GM23338 (cell line): ENCODE measurements around the gene ITGAV.

ENCODE experiments used
- CREB1 ChIP-seq: fragments of 250-450 bp; sonication (Bioruptor Pico); IDR thresholded peaks from 2 replicates; pipeline ENCODE4 v1.5.0; 2020; ENCODE audit warnings: low read depth, mild to moderate bottlenecking, moderate library complexity
- EZH2 ChIP-seq: fragments of 200-600 bp; sonication (generic); IDR thresholded peaks from one replicate; pipeline ENCODE4 v1.8.0; 2017; ENCODE audit warnings: antibody characterized with exemption, mild to moderate bottlenecking, low read depth; ENCODE audit not compliant: unreplicated experiment
- EZH2phosphoT487 ChIP-seq: fragments of 200-600 bp; sonication (generic); IDR thresholded peaks from one replicate; pipeline ENCODE4 v1.8.1; 2018; ENCODE audit warnings: antibody characterized with exemption; ENCODE audit not compliant: unreplicated experiment
- JUNB ChIP-seq: IDR thresholded peaks from one replicate; pipeline ENCODE4 v1.6.1; 2016; ENCODE audit warnings: antibody characterized with exemption; ENCODE audit not compliant: unreplicated experiment
- NANOG ChIP-seq: IDR thresholded peaks from 2 replicates; pipeline ENCODE4 v1.6.1; 2016; ENCODE audit warnings: antibody characterized with exemption, borderline replicate concordance
- POLR2AphosphoS5 ChIP-seq: IDR thresholded peaks from 2 replicates; pipeline ENCODE4 v1.6.1; 2016; ENCODE audit warnings: antibody characterized with exemption, low read depth
- STAT1 ChIP-seq: IDR thresholded peaks from one replicate; pipeline ENCODE4 v1.6.1; 2016; ENCODE audit warnings: antibody characterized with exemption; ENCODE audit not compliant: unreplicated experiment
- ZNF114 ChIP-seq: fragments of 250-450 bp; sonication (Bioruptor Pico); IDR thresholded peaks from 2 replicates; pipeline ENCODE4 v1.5.0; 2020; ENCODE audit warnings: mild to moderate bottlenecking, moderate library complexity
- ZNF331 ChIP-seq: fragments of 250-450 bp; sonication (Bioruptor Pico); IDR thresholded peaks from 2 replicates; pipeline ENCODE4 v1.5.0; 2020; ENCODE audit warnings: low read depth, mild to moderate bottlenecking, moderate library complexity
- TF ChIP-seq, protein P1 (sequence below), 2 experiments: fragments of 200-600 bp in 1 of 2; sonication (generic) in 1 of 2; conservative IDR thresholded peaks; 2 replicates each; pipeline versions ENCODE4 v1.5.1 to v1.6.1; 2016 to 2017; ENCODE audit warnings: antibody characterized with exemption in 2 of 2, low read depth in 2 of 2, mild to moderate bottlenecking in 2 of 2, moderate library complexity in 1 of 2
- TF ChIP-seq, protein P2 (sequence below): IDR thresholded peaks from one replicate; pipeline ENCODE4 v1.6.1; 2018; ENCODE audit warnings: antibody characterized with exemption; ENCODE audit not compliant: unreplicated experiment
- TF ChIP-seq, protein P3 (sequence below): IDR thresholded peaks from 2 replicates; pipeline ENCODE4 v1.6.1; 2016; ENCODE audit warnings: antibody characterized with exemption
- TF ChIP-seq, protein P4 (sequence below): fragments of 250-450 bp; sonication (Bioruptor Pico); IDR thresholded peaks from 2 replicates; pipeline ENCODE4 v1.5.0; 2020; ENCODE audit warnings: mild to moderate bottlenecking, moderate library complexity

DNA sequence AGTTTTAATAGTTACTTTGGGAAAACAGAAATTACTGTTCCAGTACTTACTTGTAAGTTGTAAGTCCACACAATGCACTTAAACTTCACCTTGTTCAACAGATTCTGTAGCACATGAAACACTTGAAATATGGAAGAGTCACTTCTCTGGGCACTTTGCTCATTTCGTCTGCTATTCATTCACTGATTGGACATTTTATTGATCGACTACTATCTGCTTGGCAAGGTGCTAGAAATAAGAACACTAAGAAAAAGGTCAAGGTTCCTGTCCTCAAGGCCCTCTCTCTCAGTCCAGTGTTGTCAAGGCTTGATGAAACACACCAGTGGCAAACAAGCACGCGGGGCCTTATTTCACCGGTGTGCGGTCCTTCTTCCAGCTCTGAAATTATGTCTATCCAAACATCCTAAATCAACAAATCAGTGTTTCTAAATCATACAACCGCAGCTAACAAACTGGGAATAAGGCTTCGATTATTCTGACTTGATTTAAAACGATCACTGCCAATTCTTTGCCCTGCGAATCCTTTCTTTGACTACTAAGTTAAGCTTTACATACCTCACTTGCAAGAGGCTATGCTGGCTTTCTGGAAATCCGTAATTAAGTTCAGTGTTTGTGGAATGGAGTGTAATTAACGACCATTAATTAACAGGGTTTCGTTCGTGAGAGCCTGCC, 780 bp upstream of the ITGAV start:
- TF ChIP-seq, protein P1, sequence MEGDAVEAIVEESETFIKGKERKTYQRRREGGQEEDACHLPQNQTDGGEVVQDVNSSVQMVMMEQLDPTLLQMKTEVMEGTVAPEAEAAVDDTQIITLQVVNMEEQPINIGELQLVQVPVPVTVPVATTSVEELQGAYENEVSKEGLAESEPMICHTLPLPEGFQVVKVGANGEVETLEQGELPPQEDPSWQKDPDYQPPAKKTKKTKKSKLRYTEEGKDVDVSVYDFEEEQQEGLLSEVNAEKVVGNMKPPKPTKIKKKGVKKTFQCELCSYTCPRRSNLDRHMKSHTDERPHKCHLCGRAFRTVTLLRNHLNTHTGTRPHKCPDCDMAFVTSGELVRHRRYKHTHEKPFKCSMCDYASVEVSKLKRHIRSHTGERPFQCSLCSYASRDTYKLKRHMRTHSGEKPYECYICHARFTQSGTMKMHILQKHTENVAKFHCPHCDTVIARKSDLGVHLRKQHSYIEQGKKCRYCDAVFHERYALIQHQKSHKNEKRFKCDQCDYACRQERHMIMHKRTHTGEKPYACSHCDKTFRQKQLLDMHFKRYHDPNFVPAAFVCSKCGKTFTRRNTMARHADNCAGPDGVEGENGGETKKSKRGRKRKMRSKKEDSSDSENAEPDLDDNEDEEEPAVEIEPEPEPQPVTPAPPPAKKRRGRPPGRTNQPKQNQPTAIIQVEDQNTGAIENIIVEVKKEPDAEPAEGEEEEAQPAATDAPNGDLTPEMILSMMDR (conservative IDR thresholded peaks at IDR 0.05; ENCODE audit: low read depth in 2 of 2) = no peak
- TF ChIP-seq, protein P2, sequence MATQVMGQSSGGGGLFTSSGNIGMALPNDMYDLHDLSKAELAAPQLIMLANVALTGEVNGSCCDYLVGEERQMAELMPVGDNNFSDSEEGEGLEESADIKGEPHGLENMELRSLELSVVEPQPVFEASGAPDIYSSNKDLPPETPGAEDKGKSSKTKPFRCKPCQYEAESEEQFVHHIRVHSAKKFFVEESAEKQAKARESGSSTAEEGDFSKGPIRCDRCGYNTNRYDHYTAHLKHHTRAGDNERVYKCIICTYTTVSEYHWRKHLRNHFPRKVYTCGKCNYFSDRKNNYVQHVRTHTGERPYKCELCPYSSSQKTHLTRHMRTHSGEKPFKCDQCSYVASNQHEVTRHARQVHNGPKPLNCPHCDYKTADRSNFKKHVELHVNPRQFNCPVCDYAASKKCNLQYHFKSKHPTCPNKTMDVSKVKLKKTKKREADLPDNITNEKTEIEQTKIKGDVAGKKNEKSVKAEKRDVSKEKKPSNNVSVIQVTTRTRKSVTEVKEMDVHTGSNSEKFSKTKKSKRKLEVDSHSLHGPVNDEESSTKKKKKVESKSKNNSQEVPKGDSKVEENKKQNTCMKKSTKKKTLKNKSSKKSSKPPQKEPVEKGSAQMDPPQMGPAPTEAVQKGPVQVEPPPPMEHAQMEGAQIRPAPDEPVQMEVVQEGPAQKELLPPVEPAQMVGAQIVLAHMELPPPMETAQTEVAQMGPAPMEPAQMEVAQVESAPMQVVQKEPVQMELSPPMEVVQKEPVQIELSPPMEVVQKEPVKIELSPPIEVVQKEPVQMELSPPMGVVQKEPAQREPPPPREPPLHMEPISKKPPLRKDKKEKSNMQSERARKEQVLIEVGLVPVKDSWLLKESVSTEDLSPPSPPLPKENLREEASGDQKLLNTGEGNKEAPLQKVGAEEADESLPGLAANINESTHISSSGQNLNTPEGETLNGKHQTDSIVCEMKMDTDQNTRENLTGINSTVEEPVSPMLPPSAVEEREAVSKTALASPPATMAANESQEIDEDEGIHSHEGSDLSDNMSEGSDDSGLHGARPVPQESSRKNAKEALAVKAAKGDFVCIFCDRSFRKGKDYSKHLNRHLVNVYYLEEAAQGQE = no peak
- TF ChIP-seq POLR2AphosphoS5 = no peak
- no peak for TF ChIP-seq EZH2
- TF ChIP-seq JUNB = no peak
- TF ChIP-seq, protein P3, sequence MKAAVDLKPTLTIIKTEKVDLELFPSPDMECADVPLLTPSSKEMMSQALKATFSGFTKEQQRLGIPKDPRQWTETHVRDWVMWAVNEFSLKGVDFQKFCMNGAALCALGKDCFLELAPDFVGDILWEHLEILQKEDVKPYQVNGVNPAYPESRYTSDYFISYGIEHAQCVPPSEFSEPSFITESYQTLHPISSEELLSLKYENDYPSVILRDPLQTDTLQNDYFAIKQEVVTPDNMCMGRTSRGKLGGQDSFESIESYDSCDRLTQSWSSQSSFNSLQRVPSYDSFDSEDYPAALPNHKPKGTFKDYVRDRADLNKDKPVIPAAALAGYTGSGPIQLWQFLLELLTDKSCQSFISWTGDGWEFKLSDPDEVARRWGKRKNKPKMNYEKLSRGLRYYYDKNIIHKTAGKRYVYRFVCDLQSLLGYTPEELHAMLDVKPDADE = no peak
- no peak for TF ChIP-seq EZH2phosphoT487
- TF ChIP-seq ZNF114 (CRISPR knock-in tag) = no peak
- no peak for TF ChIP-seq CREB1 (CRISPR knock-in tag)
- TF ChIP-seq ZNF331 (CRISPR knock-in tag) = no peak
- no peak for TF ChIP-seq NANOG
- no peak for TF ChIP-seq STAT1
- TF ChIP-seq, protein P4, sequence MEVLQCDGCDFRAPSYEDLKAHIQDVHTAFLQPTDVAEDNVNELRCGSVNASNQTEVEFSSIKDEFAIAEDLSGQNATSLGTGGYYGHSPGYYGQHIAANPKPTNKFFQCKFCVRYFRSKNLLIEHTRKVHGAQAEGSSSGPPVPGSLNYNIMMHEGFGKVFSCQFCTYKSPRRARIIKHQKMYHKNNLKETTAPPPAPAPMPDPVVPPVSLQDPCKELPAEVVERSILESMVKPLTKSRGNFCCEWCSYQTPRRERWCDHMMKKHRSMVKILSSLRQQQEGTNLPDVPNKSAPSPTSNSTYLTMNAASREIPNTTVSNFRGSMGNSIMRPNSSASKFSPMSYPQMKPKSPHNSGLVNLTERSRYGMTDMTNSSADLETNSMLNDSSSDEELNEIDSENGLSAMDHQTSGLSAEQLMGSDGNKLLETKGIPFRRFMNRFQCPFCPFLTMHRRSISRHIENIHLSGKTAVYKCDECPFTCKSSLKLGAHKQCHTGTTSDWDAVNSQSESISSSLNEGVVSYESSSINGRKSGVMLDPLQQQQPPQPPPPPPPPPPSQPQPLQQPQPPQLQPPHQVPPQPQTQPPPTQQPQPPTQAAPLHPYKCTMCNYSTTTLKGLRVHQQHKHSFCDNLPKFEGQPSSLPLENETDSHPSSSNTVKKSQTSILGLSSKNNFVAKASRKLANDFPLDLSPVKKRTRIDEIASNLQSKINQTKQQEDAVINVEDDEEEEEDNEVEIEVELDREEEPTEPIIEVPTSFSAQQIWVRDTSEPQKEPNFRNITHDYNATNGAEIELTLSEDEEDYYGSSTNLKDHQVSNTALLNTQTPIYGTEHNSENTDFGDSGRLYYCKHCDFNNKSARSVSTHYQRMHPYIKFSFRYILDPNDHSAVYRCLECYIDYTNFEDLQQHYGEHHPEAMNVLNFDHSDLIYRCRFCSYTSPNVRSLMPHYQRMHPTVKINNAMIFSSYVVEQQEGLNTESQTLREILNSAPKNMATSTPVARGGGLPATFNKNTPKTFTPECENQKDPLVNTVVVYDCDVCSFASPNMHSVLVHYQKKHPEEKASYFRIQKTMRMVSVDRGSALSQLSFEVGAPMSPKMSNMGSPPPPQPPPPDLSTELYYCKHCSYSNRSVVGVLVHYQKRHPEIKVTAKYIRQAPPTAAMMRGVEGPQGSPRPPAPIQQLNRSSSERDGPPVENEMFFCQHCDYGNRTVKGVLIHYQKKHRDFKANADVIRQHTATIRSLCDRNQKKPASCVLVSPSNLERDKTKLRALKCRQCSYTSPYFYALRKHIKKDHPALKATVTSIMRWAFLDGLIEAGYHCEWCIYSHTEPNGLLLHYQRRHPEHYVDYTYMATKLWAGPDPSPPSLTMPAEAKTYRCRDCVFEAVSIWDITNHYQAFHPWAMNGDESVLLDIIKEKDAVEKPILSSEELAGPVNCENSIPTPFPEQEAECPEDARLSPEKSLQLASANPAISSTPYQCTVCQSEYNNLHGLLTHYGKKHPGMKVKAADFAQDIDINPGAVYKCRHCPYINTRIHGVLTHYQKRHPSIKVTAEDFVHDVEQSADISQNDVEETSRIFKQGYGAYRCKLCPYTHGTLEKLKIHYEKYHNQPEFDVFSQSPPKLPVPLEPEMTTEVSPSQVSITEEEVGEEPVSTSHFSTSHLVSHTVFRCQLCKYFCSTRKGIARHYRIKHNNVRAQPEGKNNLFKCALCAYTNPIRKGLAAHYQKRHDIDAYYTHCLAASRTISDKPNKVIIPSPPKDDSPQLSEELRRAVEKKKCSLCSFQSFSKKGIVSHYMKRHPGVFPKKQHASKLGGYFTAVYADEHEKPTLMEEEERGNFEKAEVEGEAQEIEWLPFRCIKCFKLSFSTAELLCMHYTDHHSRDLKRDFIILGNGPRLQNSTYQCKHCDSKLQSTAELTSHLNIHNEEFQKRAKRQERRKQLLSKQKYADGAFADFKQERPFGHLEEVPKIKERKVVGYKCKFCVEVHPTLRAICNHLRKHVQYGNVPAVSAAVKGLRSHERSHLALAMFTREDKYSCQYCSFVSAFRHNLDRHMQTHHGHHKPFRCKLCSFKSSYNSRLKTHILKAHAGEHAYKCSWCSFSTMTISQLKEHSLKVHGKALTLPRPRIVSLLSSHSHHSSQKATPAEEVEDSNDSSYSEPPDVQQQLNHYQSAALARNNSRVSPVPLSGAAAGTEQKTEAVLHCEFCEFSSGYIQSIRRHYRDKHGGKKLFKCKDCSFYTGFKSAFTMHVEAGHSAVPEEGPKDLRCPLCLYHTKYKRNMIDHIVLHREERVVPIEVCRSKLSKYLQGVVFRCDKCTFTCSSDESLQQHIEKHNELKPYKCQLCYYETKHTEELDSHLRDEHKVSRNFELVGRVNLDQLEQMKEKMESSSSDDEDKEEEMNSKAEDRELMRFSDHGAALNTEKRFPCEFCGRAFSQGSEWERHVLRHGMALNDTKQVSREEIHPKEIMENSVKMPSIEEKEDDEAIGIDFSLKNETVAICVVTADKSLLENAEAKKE = no peak
